HUES64 (cell line): Measurements from ENCODE around the gene PCAT6. TPM values are rescaled to one million over a fixed set of nuclear protein-coding genes. Genes with fewer than 3 reads are reported as not detected.
A peak's percentile ranks its signal among the peaks of the same experiment; 100 is the strongest.
"Not testable (repeated sequence)": the region's sequence is repeated elsewhere in the genome, so short reads cannot be mapped to it uniquely, and the experiment has no call there.

Source experiments
- H3K27ac ChIP-seq: 2 replicates; pipeline ENCODE4 v1.7.0; 2013; ENCODE audit warnings: low read depth, low read length, inconsistent platforms
- H3K27me3 ChIP-seq: 2 replicates; pipeline ENCODE4 v1.6.1; 2013; ENCODE audit warnings: mild to moderate bottlenecking, low read length; ENCODE audit not compliant: insufficient read depth
- H3K36me3 ChIP-seq: 2 replicates; pipeline ENCODE4 v1.6.1; 2013; ENCODE audit warnings: mild to moderate bottlenecking, low read length; ENCODE audit not compliant: insufficient read depth
- H3K4me1 ChIP-seq: 2 replicates; pipeline ENCODE4 v1.6.1; 2013; ENCODE audit warnings: mild to moderate bottlenecking, low read length, moderate library complexity; ENCODE audit not compliant: insufficient read depth
- H3K4me3 ChIP-seq: 2 replicates; pipeline ENCODE4 v1.5.1; 2013; ENCODE audit warnings: mild to moderate bottlenecking, low read length, moderate library complexity
- H3K9ac ChIP-seq: 2 replicates; pipeline ENCODE4 v1.6.1; 2013; ENCODE audit warnings: mild to moderate bottlenecking, low read depth, low read length
- H3K9me3 ChIP-seq: 2 replicates; pipeline ENCODE4 v1.6.1; 2013; ENCODE audit warnings: low read depth, low read length; ENCODE audit not compliant: insufficient read depth
- whole genome bisulfite sequencing: fragments of 150-250, 120-280 bp; methylation state at CpG from one replicate; pipeline ENCODE4 v1.1.7; 2013; ENCODE audit warnings: missing lambda C conversion rate; 5-methylcytosine and 5-hydroxymethylcytosine counted together
- polyA plus RNA-seq, 2 experiments: library from polyadenylated mRNA; stranded (reverse); fragments of 50-300 nt; gene quantifications; one replicate each; pipeline ENCODE4 v1.2.3, GENCODE V29; 2013

PCAT6 gene
- 2.2 TPM for polyA plus RNA-seq (2013, experiment 1 of 2)
- polyA plus RNA-seq (2013, experiment 2 of 2): 3.7 TPM

- Histone ChIP-seq H3K27ac (peak within 1 kb of the TSS; percentile 56), H3K9ac (peak within 1 kb of the TSS; percentile 77), H3K27me3 (peaks cover 12% of the 10 kb centered on the region), H3K9me3 (no peaks in the 10 kb centered on the region), H3K36me3 (no peaks in the 10 kb centered on the region), H3K4me1 (peaks cover 36% of the 10 kb centered on the region), H3K4me3 (peak within 1 kb of the TSS; percentile 95)
- WGBS: under 1% methylated on average over 53 of the region's 53 CpGs
These were observed at the start of gene PCAT6 for GRCh38 chr1:202810615-202811295. TSS of gene PCAT6 (plus strand) at chr1:202810954.

- WGBS: 96% methylated on average over 2 of the region's 2 CpGs
- no peak overlapping the region for H3K4me3 ChIP-seq
These were observed 48.7 kb upstream of the PCAT6 start for GRCh38 chr1:202762019-202762418.

GRCh38 chr1:202765721-202766120 is 45.0 kb upstream of the PCAT6 start:
- H3K36me3 ChIP-seq: peaks cover 95% of the 10 kb centered on the region
- no peaks in the 10 kb centered on the region for H3K27me3 ChIP-seq
- no peak overlapping the region for H3K9ac ChIP-seq
- WGBS: 97% methylated on average over 1 of the region's 1 CpG
- no peaks in the 10 kb centered on the region for H3K9me3 ChIP-seq
- no peak overlapping the region for H3K4me3 ChIP-seq
- H3K27ac ChIP-seq: no peak overlapping the region
- no peaks in the 10 kb centered on the region for H3K4me1 ChIP-seq

More at GRCh38 chr1:202762019-202762418, 48.7 kb upstream of the PCAT6 start:
- Histone ChIP-seq H3K36me3 (peaks cover 100% of the 10 kb centered on the region), H3K27ac (no peak overlapping the region), H3K27me3 (no peaks in the 10 kb centered on the region), H3K4me1 (no peaks in the 10 kb centered on the region), H3K9ac (no peak overlapping the region), H3K9me3 (no peaks in the 10 kb centered on the region)

- Histone ChIP-seq H3K9ac (no peak overlapping the region), H3K27ac (no peak overlapping the region), H3K36me3 (peaks cover 92% of the 10 kb centered on the region), H3K4me3 (no peak overlapping the region), H3K9me3 (no peaks in the 10 kb centered on the region), H3K27me3 (no peaks in the 10 kb centered on the region), H3K4me1 (no peaks in the 10 kb centered on the region)
- WGBS: 94% methylated on average over 2 of the region's 2 CpGs
These were observed 40.6 kb upstream of the PCAT6 start for GRCh38 chr1:202770135-202770534.

DNA sequence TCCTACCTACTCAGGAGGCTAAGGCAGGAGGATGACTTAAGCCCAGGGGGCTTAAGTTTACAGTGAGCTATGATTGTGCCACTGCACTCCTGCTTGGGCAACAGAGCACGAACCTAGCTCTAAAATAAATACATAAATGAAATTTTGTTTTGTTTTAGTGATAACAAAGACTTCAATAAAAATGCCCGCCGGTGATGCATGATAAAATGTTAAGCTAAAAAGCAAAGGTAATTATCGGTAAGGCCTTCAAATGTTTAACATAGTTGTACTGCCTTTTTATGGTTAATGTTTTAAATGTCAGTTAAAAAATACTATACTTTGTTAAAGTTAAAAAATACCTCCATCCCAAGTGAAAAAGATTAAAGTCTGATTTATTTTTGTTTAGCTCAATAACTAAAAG is 29.6 kb upstream of the PCAT6 start:
- H3K27me3 ChIP-seq: no peaks in the 10 kb centered on the region
- H3K36me3 ChIP-seq: peaks cover 19% of the 10 kb centered on the region
- no peaks in the 10 kb centered on the region for H3K9me3 ChIP-seq
- no peak overlapping the region for H3K27ac ChIP-seq
- H3K4me3 ChIP-seq: no peak overlapping the region
- H3K9ac ChIP-seq: no peak overlapping the region
- no peaks in the 10 kb centered on the region for H3K4me1 ChIP-seq
- WGBS: 91% methylated on average over 3 of the region's 4 CpGs

DNA sequence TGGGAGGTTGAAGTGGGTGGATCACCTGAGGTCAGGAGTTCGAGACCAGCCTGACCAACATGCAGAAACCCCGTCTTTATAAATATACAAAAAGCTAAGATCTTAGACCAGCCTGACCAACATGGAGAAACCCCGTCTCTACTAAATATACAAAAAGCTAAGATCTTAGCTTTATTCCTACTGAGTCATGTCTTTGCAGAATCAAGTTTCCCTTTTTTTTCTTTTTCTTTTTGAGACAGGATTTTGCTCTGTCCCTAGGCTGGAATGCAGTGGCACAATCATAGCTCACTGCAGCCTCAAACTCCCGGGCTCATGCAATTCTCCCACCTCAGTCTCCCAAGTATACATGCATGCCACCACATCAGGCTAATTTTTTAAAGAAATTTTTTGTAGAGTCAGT is 23.9 kb upstream of the PCAT6 start:
- Histone ChIP-seq H3K9ac (no peak overlapping the region), H3K36me3 (peaks cover 2% of the 10 kb centered on the region; the same call in 1 of the 2 replicates), H3K4me3 (no peak overlapping the region), H3K9me3 (no peaks in the 10 kb centered on the region), H3K27ac (no peak overlapping the region), H3K27me3 (no peaks in the 10 kb centered on the region), H3K4me1 (no peaks in the 10 kb centered on the region; the same call in 1 of the 2 replicates)
- 73% methylated on average over 4 of the region's 4 CpGs for WGBS

DNA sequence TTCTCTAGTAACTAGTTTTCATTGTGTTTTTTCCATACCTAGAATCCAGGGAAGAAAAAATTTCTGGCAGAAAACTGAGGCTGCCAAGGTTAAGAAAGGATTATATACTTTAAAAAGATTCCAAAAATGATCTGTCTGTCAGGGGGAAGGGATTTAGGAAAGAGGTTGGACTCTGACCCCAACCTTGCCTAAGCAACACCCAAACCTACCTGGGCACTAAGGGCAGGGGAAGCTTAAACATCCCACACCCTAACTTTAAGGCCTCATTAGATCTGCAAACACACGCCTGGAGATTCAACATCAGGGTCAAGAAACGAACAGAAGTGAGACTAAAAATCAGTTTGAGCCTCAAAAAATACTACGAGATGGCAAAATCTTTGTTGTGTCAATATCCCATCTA is 22.0 kb upstream of the PCAT6 start:
- Histone ChIP-seq H3K9ac (no peak overlapping the region), H3K4me1 (no peaks in the 10 kb centered on the region; the same call in 1 of the 2 replicates), H3K9me3 (no peaks in the 10 kb centered on the region), H3K27ac (no peak overlapping the region), H3K4me3 (no peak overlapping the region), H3K36me3 (peaks cover 2% of the 10 kb centered on the region; the same call in 1 of the 2 replicates), H3K27me3 (no peaks in the 10 kb centered on the region)
- 95% methylated on average over 3 of the region's 3 CpGs for WGBS

DNA sequence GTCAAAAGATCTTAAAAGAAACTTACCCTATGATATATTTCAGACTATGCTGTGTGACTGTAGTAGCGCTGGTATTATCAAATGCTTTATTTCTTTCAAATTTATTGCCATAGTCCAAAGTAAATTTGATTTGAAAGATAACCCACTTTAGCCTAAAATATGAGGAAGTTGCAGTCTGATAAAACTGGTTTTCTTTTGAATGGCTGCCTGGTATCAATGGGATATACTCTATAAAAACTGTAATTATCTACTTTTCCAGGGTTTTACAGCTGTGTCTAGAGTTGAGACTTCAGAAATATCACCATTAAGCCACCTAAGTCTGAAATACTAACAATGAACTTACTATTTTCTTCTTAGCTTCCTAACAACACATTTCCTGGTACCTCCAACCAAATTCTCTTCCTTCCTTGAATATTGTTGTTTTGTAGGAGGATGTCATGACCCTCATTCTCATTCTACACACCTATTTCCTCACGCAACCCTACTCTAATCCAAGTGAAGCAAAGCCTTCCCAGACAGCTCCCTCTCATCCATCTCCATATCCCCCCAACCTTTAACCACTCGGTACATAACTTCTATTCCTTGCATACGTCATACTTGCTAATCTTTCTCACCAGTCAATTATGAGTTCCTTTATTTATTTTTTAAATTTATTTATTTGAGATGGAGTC is 19.5 kb upstream of the PCAT6 start:
- Histone ChIP-seq H3K27me3 (no peaks in the 10 kb centered on the region), H3K9ac (no peak overlapping the region), H3K4me1 (no peaks in the 10 kb centered on the region; the same call in 1 of the 2 replicates), H3K27ac (no peak overlapping the region), H3K36me3 (peaks cover 5% of the 10 kb centered on the region; the same call in 1 of the 2 replicates), H3K4me3 (no peak overlapping the region), H3K9me3 (no peaks in the 10 kb centered on the region)
- WGBS: 87% methylated on average over 3 of the region's 4 CpGs

GRCh38 chr1:202794051-202794740 is 16.6 kb upstream of the PCAT6 start:
- H3K9ac ChIP-seq: no peak overlapping the region
- no peaks in the 10 kb centered on the region for H3K9me3 ChIP-seq
- H3K27ac ChIP-seq: no peak overlapping the region
- no peaks in the 10 kb centered on the region; the same call in 1 of the 2 replicates for H3K4me1 ChIP-seq
- no peak overlapping the region for H3K4me3 ChIP-seq
- H3K27me3 ChIP-seq: no peaks in the 10 kb centered on the region
- H3K36me3 ChIP-seq: peaks cover 17% of the 10 kb centered on the region

GRCh38 chr1:202794931-202795330 is 15.8 kb upstream of the PCAT6 start:
- not testable (repeated sequence) for H3K27ac ChIP-seq, H3K4me3 ChIP-seq, H3K27me3 ChIP-seq, H3K9me3 ChIP-seq, H3K4me1 ChIP-seq, H3K9ac ChIP-seq
- H3K36me3 ChIP-seq: peaks cover 20% of the 10 kb centered on the region
- 92% methylated on average over 6 of the region's 6 CpGs for WGBS

DNA sequence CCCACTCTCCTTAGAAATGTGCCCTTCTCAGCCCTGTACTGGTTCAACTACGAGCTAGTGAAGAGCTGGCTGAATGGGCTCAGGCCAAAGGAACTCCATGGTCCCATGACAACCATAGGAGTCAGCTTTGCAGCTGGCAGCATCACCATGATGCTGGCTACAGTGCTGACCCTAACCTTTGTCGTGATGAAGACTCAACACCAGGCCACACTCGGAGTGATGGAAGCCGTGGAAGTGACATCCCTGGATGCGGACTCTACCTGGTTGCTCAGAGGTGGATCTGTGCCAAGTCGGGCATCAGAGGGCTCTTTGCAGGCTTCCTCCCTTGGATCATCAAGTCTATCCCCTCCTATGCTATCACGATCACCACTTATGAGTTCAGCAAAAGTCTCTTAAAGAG is 14.1 kb upstream of the PCAT6 start:
- H3K4me3 ChIP-seq: no peak overlapping the region
- WGBS: 93% methylated on average over 7 of the region's 7 CpGs
- no peak overlapping the region for H3K9ac ChIP-seq
- H3K36me3 ChIP-seq: peaks cover 26% of the 10 kb centered on the region
- peaks cover 6% of the 10 kb centered on the region for H3K4me1 ChIP-seq
- H3K9me3 ChIP-seq: no peaks in the 10 kb centered on the region
- H3K27ac ChIP-seq: no peak overlapping the region
- H3K27me3 ChIP-seq: no peaks in the 10 kb centered on the region
